Osteocyte (in vitro differentiated cells): ENCODE results near the gene RGSL1. TPM values are rescaled to one million over a fixed set of nuclear protein-coding genes. Genes with fewer than 3 reads are reported as not detected.
A peak's percentile ranks its signal among the peaks of the same experiment; 100 is the strongest.

Experiments used
- DNase-seq: peaks from one replicate; pipeline ENCODE4 v3.0.0; 2021; ENCODE audit warnings: mixed read lengths; ENCODE audit not compliant: unreplicated experiment; ENCODE audit errors: extremely low spot score
- H3K27ac Mint-ChIP-seq: one replicate; pipeline ENCODE4 v1.8.0; 2021; ENCODE audit warnings: mild to moderate bottlenecking, mixed read lengths; ENCODE audit not compliant: unreplicated experiment
- H3K27me3 Mint-ChIP-seq: one replicate; pipeline ENCODE4 v1.8.0; 2021; ENCODE audit warnings: mixed read lengths; ENCODE audit not compliant: unreplicated experiment
- H3K36me3 Mint-ChIP-seq: one replicate; pipeline ENCODE4 v1.8.0; 2021; ENCODE audit warnings: mixed read lengths; ENCODE audit not compliant: unreplicated experiment
- H3K4me1 Mint-ChIP-seq: one replicate; pipeline ENCODE4 v1.8.0; 2021; ENCODE audit warnings: mixed read lengths; ENCODE audit not compliant: unreplicated experiment
- H3K4me3 Mint-ChIP-seq: one replicate; pipeline ENCODE4 v1.8.0; 2021; ENCODE audit warnings: mild to moderate bottlenecking, moderate library complexity, mixed read lengths; ENCODE audit not compliant: unreplicated experiment
- H3K9me3 Mint-ChIP-seq: one replicate; pipeline ENCODE4 v1.8.0; 2021; ENCODE audit warnings: mixed read lengths; ENCODE audit not compliant: unreplicated experiment
- CTCF ChIP-seq: fragments of 200-600 bp; sonication (generic); IDR thresholded peaks from 2 replicates; pipeline ENCODE4 v1.5.0; 2021; ENCODE audit warnings: antibody characterized with exemption, mild to moderate bottlenecking, moderate library complexity
- total RNA-seq: library from RNA; stranded (reverse); gene quantifications from 2 replicates; pipeline ENCODE4 v1.2.1, GENCODE V29; 2021

The RGSL1 gene
- total RNA-seq, 1 donor from 2014 or later, result not detected

GRCh38 chr1:182602935-182603645, 153.1 kb downstream of the RGSL1 start:
- Mint-ChIP-seq H3K27me3 (peaks cover 7% of the 10 kb centered on the region), H3K4me1 (peaks cover 15% of the 10 kb centered on the region), H3K9me3 (no peaks in the 10 kb centered on the region), H3K4me3 (peak overlapping the region; percentile 62), H3K36me3 (peaks cover 3% of the 10 kb centered on the region), H3K27ac (no peak overlapping the region)
- DNase-seq, result no peak
- TF ChIP-seq CTCF, result no peak

- no peak overlapping the region for H3K27ac Mint-ChIP-seq
- no peaks in the 10 kb centered on the region for H3K9me3 Mint-ChIP-seq
- H3K27me3 Mint-ChIP-seq, result peaks cover 7% of the 10 kb centered on the region
- peaks cover 17% of the 10 kb centered on the region for H3K4me1 Mint-ChIP-seq
- TF ChIP-seq CTCF, result no peak
- DNase-seq, result no peak
- H3K36me3 Mint-ChIP-seq, result peaks cover 3% of the 10 kb centered on the region
- H3K4me3 Mint-ChIP-seq, result peak overlapping the region; percentile 62
These were observed 153.8 kb downstream of the RGSL1 start for GRCh38 chr1:182603646-182604174.

GRCh38 chr1:182604175-182605164, 154.5 kb downstream of the RGSL1 start, which contains the start of gene RGS16:
Gene RGS16 (minus strand): TSS chr1:182604389. CDS start chr1:182604259, 130 bp downstream.
- H3K36me3 Mint-ChIP-seq, result peaks cover 3% of the 10 kb centered on the region
- peak; percentile 92 for DNase-seq
- no peak for TF ChIP-seq CTCF
- H3K27ac Mint-ChIP-seq, result peak within 1 kb of the TSS; percentile 36
- H3K27me3 Mint-ChIP-seq, result peaks cover 7% of the 10 kb centered on the region
- peaks cover 22% of the 10 kb centered on the region for H3K4me1 Mint-ChIP-seq
- H3K4me3 Mint-ChIP-seq, result peak within 1 kb of the TSS; percentile 62
- no peaks in the 10 kb centered on the region for H3K9me3 Mint-ChIP-seq

- H3K27me3 Mint-ChIP-seq, result peaks cover 7% of the 10 kb centered on the region
- H3K4me1 Mint-ChIP-seq, result peaks cover 42% of the 10 kb centered on the region
- H3K36me3 Mint-ChIP-seq, result no peaks in the 10 kb centered on the region
- no peaks in the 10 kb centered on the region for H3K9me3 Mint-ChIP-seq
- no peak for TF ChIP-seq CTCF
- no peak for DNase-seq
- no peak overlapping the region for H3K4me3 Mint-ChIP-seq
- H3K27ac Mint-ChIP-seq, result no peak overlapping the region
These were observed 157.6 kb downstream of the RGSL1 start for GRCh38 chr1:182607566-182607965.
